ENCODE data around the gene SIGMAR1. TPM values are rescaled to one million over a fixed set of nuclear protein-coding genes. Genes with fewer than 3 reads are reported as not detected.

The SIGMAR1 gene
- total RNA-seq, 6 experiments from 2014 or later, result 126 to 148 (median 138) TPM

GRCh38 chr9:34599546-34599945 is 38.0 kb downstream of the SIGMAR1 start:
- Mint-ChIP-seq H3K9me3 (no peaks in the 10 kb centered on the region), H3K36me3 (ENCODE audit: low read depth) (no peaks in the 10 kb centered on the region), H3K4me3 (no peak overlapping the region), H3K27me3 (ENCODE audit: insufficient read depth) (peaks cover 31% of the 10 kb centered on the region), H3K27ac (no peak overlapping the region), H3K4me1 (ENCODE audit: low read depth) (no peaks in the 10 kb centered on the region)
- no peak for DNase-seq
- TF ChIP-seq CTCF (IDR thresholded peaks at IDR 0.05), result no peak

- no peaks in the 10 kb centered on the region for H3K4me1 Mint-ChIP-seq (ENCODE audit: low read depth)
- H3K4me3 Mint-ChIP-seq, result no peak overlapping the region
- no peak overlapping the region for H3K27ac Mint-ChIP-seq
- no peak for DNase-seq
- TF ChIP-seq CTCF (IDR thresholded peaks at IDR 0.05), result no peak; the same call in 1 of the 2 replicates
- H3K27me3 Mint-ChIP-seq (ENCODE audit: insufficient read depth), result peaks cover 56% of the 10 kb centered on the region
- H3K9me3 Mint-ChIP-seq, result no peaks in the 10 kb centered on the region
- no peaks in the 10 kb centered on the region for H3K36me3 Mint-ChIP-seq (ENCODE audit: low read depth)
Observed at GRCh38 chr9:34594177-34594576, 43.4 kb downstream of the SIGMAR1 start.

GRCh38 chr9:34592895-34593601 is 44.5 kb downstream of the SIGMAR1 start:
- no peak for TF ChIP-seq CTCF (IDR thresholded peaks at IDR 0.05)
- H3K4me1 Mint-ChIP-seq (ENCODE audit: low read depth), result no peaks in the 10 kb centered on the region

GRCh38 chr9:34591917-34592866 is 45.4 kb downstream of the SIGMAR1 start:
- Mint-ChIP-seq H3K4me3 (no peak overlapping the region), H3K27ac (no peak overlapping the region)

More at GRCh38 chr9:34592895-34593601, 44.5 kb downstream of the SIGMAR1 start:
- H3K4me3 Mint-ChIP-seq, result no peak overlapping the region
- no peak overlapping the region for H3K27ac Mint-ChIP-seq
- no peak for DNase-seq
- no peaks in the 10 kb centered on the region for H3K36me3 Mint-ChIP-seq (ENCODE audit: low read depth)
- H3K9me3 Mint-ChIP-seq, result no peaks in the 10 kb centered on the region
- peaks cover 63% of the 10 kb centered on the region for H3K27me3 Mint-ChIP-seq (ENCODE audit: insufficient read depth)

More at GRCh38 chr9:34591917-34592866, 45.4 kb downstream of the SIGMAR1 start:
- no peaks in the 10 kb centered on the region for H3K9me3 Mint-ChIP-seq
- no peak for DNase-seq
- H3K36me3 Mint-ChIP-seq (ENCODE audit: low read depth), result no peaks in the 10 kb centered on the region
- TF ChIP-seq CTCF (IDR thresholded peaks at IDR 0.05), result peak; percentile 58
- peaks cover 63% of the 10 kb centered on the region for H3K27me3 Mint-ChIP-seq (ENCODE audit: insufficient read depth)
- no peaks in the 10 kb centered on the region for H3K4me1 Mint-ChIP-seq (ENCODE audit: low read depth)

Measured in HFFc6 (cell line).